Neutrophil (primary cell): ENCODE measurements around the gene RCOR3.
A peak's percentile ranks its signal among the peaks of the same experiment; 100 is the strongest.
"Not testable (repeated sequence)": the region's sequence is repeated elsewhere in the genome, so short reads cannot be mapped to it uniquely, and the experiment has no call there.

ENCODE experiments used
- H3K27ac ChIP-seq: fragments of 200-600 bp; sonication (generic); 2 replicates; pipeline ENCODE4 v1.5.1; 2016; ENCODE audit warnings: mild to moderate bottlenecking, moderate library complexity
- H3K27me3 ChIP-seq: fragments of 200-600 bp; sonication (generic); 2 replicates; pipeline ENCODE4 v1.6.0; 2016; ENCODE audit warnings: mild to moderate bottlenecking
- H3K36me3 ChIP-seq: fragments of 200-600 bp; sonication (generic); 2 replicates; pipeline ENCODE4 v1.5.1; 2017
- H3K4me1 ChIP-seq, 2 experiments: fragments of 200-600 bp in 1 of 2; sonication (generic) in 1 of 2; 1 replicate in 1 of 2; 2 replicates in 1 of 2; pipeline versions ENCODE4 v1.5.1 to v1.6.1; 2013 to 2016; ENCODE audit warnings: low read depth in 1 of 2, low read length in 1 of 2, mild to moderate bottlenecking in 1 of 2, moderate library complexity in 1 of 2; ENCODE audit not compliant: control insufficient read depth in 1 of 2, insufficient read depth in 1 of 2
- H3K4me3 ChIP-seq, 2 experiments: fragments of 200-600 bp in 1 of 2; sonication (generic) in 1 of 2; 1 replicate in 1 of 2; 2 replicates in 1 of 2; pipeline ENCODE4 v1.5.1; 2013 to 2016; ENCODE audit warnings: low read depth in 1 of 2, low read length in 1 of 2, mild to moderate bottlenecking in 1 of 2, moderate library complexity in 1 of 2
- H3K9me3 ChIP-seq: fragments of 200-600 bp; sonication (generic); 2 replicates; pipeline ENCODE4 v1.5.1; 2016
- CTCF ChIP-seq: fragments of 200-600 bp; sonication (generic); IDR thresholded peaks from 2 replicates; pipeline ENCODE4 v1.5.1; 2016; ENCODE audit warnings: antibody characterized with exemption

The RCOR3 gene

GRCh38 chr1:211237579-211237978 lies 21.6 kb upstream of the RCOR3 start:
- Histone ChIP-seq H3K27me3 (peaks cover 5% of the 10 kb centered on the region), H3K4me1 (no peaks in the 10 kb centered on the region), H3K4me3 (no peak overlapping the region), H3K27ac (no peak overlapping the region), H3K36me3 (no peaks in the 10 kb centered on the region), H3K9me3 (no peaks in the 10 kb centered on the region)
- TF ChIP-seq CTCF = no peak

DNA sequence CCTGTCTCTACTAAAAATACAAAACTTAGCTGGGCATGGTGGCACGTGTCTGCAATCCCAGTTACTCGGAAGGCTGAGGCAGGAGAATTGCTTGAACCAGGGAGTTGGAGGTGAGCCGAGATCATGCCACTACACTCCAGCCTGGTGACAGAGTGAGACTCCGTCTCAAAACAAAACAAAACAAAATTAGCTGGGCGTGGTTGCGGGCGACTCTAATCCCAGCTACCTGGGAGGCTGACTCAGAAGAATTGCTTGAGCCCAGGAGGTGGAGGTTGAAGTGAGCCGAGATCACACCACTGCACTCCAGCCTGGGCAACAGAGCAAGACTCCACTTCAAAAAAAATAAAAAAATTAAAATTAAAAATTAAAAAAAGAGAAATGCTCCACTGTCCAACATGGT lies 18.6 kb upstream of the RCOR3 start:
- H3K36me3 ChIP-seq, H3K27ac ChIP-seq, H3K27me3 ChIP-seq, H3K9me3 ChIP-seq, H3K4me3 ChIP-seq, H3K4me1 ChIP-seq: not testable (repeated sequence)

GRCh38 chr1:211241071-211241470 lies 18.1 kb upstream of the RCOR3 start:
- H3K27me3 ChIP-seq = peaks cover 5% of the 10 kb centered on the region
- no peak for TF ChIP-seq CTCF
- no peak overlapping the region for H3K27ac ChIP-seq
- no peaks in the 10 kb centered on the region for H3K36me3 ChIP-seq
- H3K4me1 ChIP-seq = no peaks in the 10 kb centered on the region
- H3K4me3 ChIP-seq = no peak overlapping the region
- H3K9me3 ChIP-seq = no peaks in the 10 kb centered on the region

DNA sequence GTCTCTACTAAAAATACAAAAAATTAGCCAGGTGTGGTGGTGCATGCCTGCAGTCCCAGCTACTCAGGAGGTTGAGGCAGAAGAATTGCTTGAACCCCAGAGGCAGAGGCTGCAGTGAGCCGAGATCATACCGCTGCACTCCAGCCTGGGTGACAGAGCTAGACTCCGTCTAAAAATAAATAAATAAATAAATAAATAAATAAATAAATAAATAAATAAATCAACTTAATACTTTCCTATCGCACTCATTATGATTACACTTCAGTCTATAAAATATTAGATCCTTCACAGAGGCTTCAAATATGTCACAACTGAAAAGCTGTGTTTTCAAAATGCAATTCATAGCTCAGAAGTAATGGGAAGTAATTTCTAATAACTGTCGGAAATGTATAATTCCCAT lies 15.5 kb upstream of the RCOR3 start:
- H3K4me1 ChIP-seq, H3K27ac ChIP-seq, H3K9me3 ChIP-seq, H3K36me3 ChIP-seq, H3K4me3 ChIP-seq, H3K27me3 ChIP-seq: not testable (repeated sequence)

DNA sequence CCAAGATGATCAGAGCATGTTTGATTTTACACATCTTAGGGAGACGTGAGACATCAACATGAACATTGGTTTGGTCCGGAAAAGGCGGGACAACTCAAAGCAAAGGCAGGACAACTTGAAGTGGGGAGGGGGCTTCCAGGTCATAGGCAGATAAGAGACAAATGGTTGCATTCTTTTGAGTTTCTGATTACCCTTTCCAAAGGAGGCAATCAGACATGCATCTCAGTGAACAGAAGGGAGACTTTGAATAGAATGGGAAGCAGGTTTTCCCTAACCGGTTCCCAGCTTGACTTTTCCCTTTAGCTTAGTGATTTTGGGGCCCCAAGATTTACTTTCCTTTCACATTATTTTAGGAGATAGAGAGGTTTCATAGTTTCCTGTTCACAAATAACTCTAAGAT lies 12.6 kb upstream of the RCOR3 start:
- not testable (repeated sequence) for H3K9me3 ChIP-seq, H3K27me3 ChIP-seq, H3K36me3 ChIP-seq, H3K27ac ChIP-seq, H3K4me1 ChIP-seq, H3K4me3 ChIP-seq

GRCh38 chr1:211247921-211248320 lies 11.2 kb upstream of the RCOR3 start:
- no peaks in the 10 kb centered on the region for H3K4me1 ChIP-seq
- TF ChIP-seq CTCF = no peak
- no peaks in the 10 kb centered on the region for H3K36me3 ChIP-seq
- no peaks in the 10 kb centered on the region for H3K9me3 ChIP-seq
- no peak overlapping the region for H3K4me3 ChIP-seq
- H3K27ac ChIP-seq = no peak overlapping the region
- H3K27me3 ChIP-seq = no peaks in the 10 kb centered on the region

- H3K4me1 ChIP-seq, H3K27ac ChIP-seq, H3K27me3 ChIP-seq, H3K36me3 ChIP-seq, H3K9me3 ChIP-seq, H3K4me3 ChIP-seq: not testable (repeated sequence)
These were observed 9.6 kb upstream of the RCOR3 start for GRCh38 chr1:211249611-211250010.

- Histone ChIP-seq H3K4me3 (peak overlapping the region; percentile 88 to 90), H3K9me3 (no peaks in the 10 kb centered on the region), H3K36me3 (peaks cover 6% of the 10 kb centered on the region), H3K27me3 (no peaks in the 10 kb centered on the region), H3K27ac (peak overlapping the region; percentile 97), H3K4me1 (peaks cover 12 to 20% of the 10 kb centered on the region in 2 experiments)
- no peak for TF ChIP-seq CTCF
These were observed 1.3 kb upstream of the RCOR3 start for GRCh38 chr1:211257826-211258225.
